Heart left ventricle (tissue), 16 donors: ENCODE data around the gene CELF5. TPM values are rescaled to one million over a fixed set of nuclear protein-coding genes. Genes with fewer than 3 reads are reported as not detected.
A peak's percentile ranks its signal among the peaks of the same experiment; 100 is the strongest.

Experiments used
- ATAC-seq, 4 donors: fragments of 200-7000 bp; cut with Tn5 transposase; one replicate each; pipeline ENCODE4 v1.9.1; 2020 to 2022; ENCODE audit warnings: moderate library complexity in 4 of 4, mild to moderate bottlenecking in 3 of 4, moderate number of reproducible peaks in 1 of 4
- DNase-seq, 5 donors: peaks; one replicate each; pipeline ENCODE4 v3.0.0-alpha.2; 2020
- H3K27ac ChIP-seq, 12 donors: fragments of 200-600 bp; sonication (generic) in 4 of 12; one replicate each; pipeline versions ENCODE4 v1.5.0 to v1.8.0; 2016 to 2022; ENCODE audit warnings: mild to moderate bottlenecking in 2 of 12
- H3K27me3 ChIP-seq, 9 donors: fragments of 200-600 bp; sonication (generic) in 2 of 9; one replicate each; pipeline versions ENCODE4 v1.5.1 to v1.8.0; 2016 to 2022; ENCODE audit warnings: mild to moderate bottlenecking in 3 of 9
- H3K36me3 ChIP-seq, 9 donors: fragments of 200-600 bp; sonication (generic) in 2 of 9; one replicate each; pipeline versions ENCODE4 v1.5.0 to v1.8.0; 2018 to 2022; ENCODE audit warnings: mild to moderate bottlenecking in 2 of 9
- H3K4me1 ChIP-seq, 12 donors: fragments of 200-600 bp; sonication (generic) in 4 of 12; one replicate each; pipeline versions ENCODE4 v1.5.0 to v1.8.0; 2016 to 2022; ENCODE audit warnings: mild to moderate bottlenecking in 3 of 12
- H3K4me3 ChIP-seq, 12 donors: fragments of 200-600 bp; sonication (generic) in 4 of 12; one replicate each; pipeline versions ENCODE4 v1.5.0 to v1.8.0; 2017 to 2022; ENCODE audit warnings: mild to moderate bottlenecking in 9 of 12, moderate library complexity in 4 of 12
- H3K9me3 ChIP-seq, 12 donors: fragments of 200-600 bp; sonication (generic) in 4 of 12; one replicate each; pipeline versions ENCODE4 v1.5.0 to v1.8.0; 2016 to 2022; ENCODE audit warnings: mild to moderate bottlenecking in 1 of 12
- CTCF ChIP-seq, 12 donors: fragments of 200-600 bp; sonication (generic) in 4 of 12; IDR thresholded peaks; one replicate each; pipeline versions ENCODE4 v1.5.0 to v1.8.0; 2018 to 2022; ENCODE audit warnings: antibody characterized with exemption in 12 of 12, mild to moderate bottlenecking in 5 of 12
- POLR2A ChIP-seq, 2 donors: fragments of 450-650 bp; IDR thresholded peaks; one replicate each; pipeline ENCODE4 v1.6.1; 2017; ENCODE audit warnings: antibody characterized with exemption in 2 of 2, mild to moderate bottlenecking in 2 of 2, moderate library complexity in 2 of 2
- WGBS, 4 donors: extraction: QIAGEN DNeasy Blood & Tissue Kit in 2 of 4; methylation state at CpG; one replicate each; pipeline versions ENCODE4 v1.1.5 to v1.1.7; 2013 to 2018; 5-methylcytosine and 5-hydroxymethylcytosine counted together
- intact Hi-C, 10 donors: fragments of 100-400 bp; cut with DNase I; formaldehyde crosslinking; loops; one replicate each; pipeline versions ENCODE4 v1.11.1 to v1.14.2; 2022
- polyA plus RNA-seq, 2 donors: library from polyadenylated mRNA; stranded (reverse); fragments of 200-250 nt; gene quantifications; one replicate each; pipeline ENCODE4 v1.2.3, GENCODE V29; 2013
- total RNA-seq, 9 donors: library from RNA; depleted of rRNA in 2 of 9; stranded (reverse); fragments of >200 nt in 2 of 9; fragmentation: NEBNext Ultra II Directional in 3 of 9; extraction: Animal tissue kit (Norgen Biotek cat#: 25700) in 3 of 9; gene quantifications; one replicate each; pipeline versions ENCODE4 v1.1.0 to v1.2.4, GENCODE V29; 2016 to 2023
- donor health status: ischemic (EF 13 %, LVEDD 7.1; RV severe dilation, severe dysfunction).
- donor health status: healthy with polysubstance abuse.
- donor health status: DM: no; HTN: yes; CAD: no.
- donor health status: DM: no; HTN: no; CAD: no.
- donor health status: ischemic (EF 25% LVEDD 6.9; RV normal size, moderate dysfunction).
- donor health status: ischemic (EF 25% LVEDD 5.7; RV mildly dilated, moderate dysfunction).
- donor health status: healthy.
- donor health status: DM: yes; HTN: yes; CAD: no.
- donor health status: ischemic (EF 35%, LVEDD 5.7; RV mildly dilated, moderate dysfunction).
- donor health status: nonischemic (EF 11% LVEDD 7.7; RV severe dilation, severe dysfunction).
- donor health status: DM: yes; HTN: yes; CAD: no.
- donor health status: PGD.
- donor health status: ischemic (EF 29% LVEDD 5.4; RV normal size, mild dysfunction).
- donor health status: nonischemic (EF 23%, LVEDD 6.1; RV moderate dilation, normal function).

CELF5 gene
- total and polyA plus RNA-seq, 11 donors: not detected

- 51 to 66% (median 59%) methylated on average over 16 to 18 of the region's 18 CpGs for WGBS, 4 donors
- H3K27me3 ChIP-seq: peaks cover 9 to 62% (median 19%) of the 10 kb centered on the region in 9 donors
- no peaks in the 10 kb centered on the region for H3K36me3 ChIP-seq
- no peaks in the 10 kb centered on the region for H3K4me1 ChIP-seq
- intact Hi-C loops: loop anchor here in 1 of 10 donors (5.0 kb wide), 1 partner anchor 158 kb away; no protein-coding TSS in a partner anchor
- no peak overlapping the region for H3K27ac ChIP-seq
- no peak for ATAC-seq
- no peaks in the 10 kb centered on the region for H3K9me3 ChIP-seq
- TF ChIP-seq POLR2A (IDR thresholded peaks at IDR 0.05) (no peak), CTCF (IDR thresholded peaks at IDR 0.05) (no peak)
- DNase-seq: peak in 1 of 5 donors; percentile 45
- H3K4me3 ChIP-seq: no peak overlapping the region
These were observed 95.3 kb downstream of the CELF5 start for GRCh38 chr19:3319643-3320353.

GRCh38 chr19:3320354-3320670 is 95.9 kb downstream of the CELF5 start:
- WGBS, 4 donors: 60 to 74% (median 68%) methylated on average over 18 to 29 of the region's 29 CpGs
- Histone ChIP-seq H3K4me3 (no peak overlapping the region), H3K9me3 (peaks cover 0 to under 1% (median 0%) of the 10 kb centered on the region in 12 donors), H3K4me1 (no peaks in the 10 kb centered on the region), H3K36me3 (no peaks in the 10 kb centered on the region), H3K27me3 (peaks cover 9 to 57% (median 18%) of the 10 kb centered on the region in 9 donors), H3K27ac (no peak overlapping the region)
- TF ChIP-seq CTCF (IDR thresholded peaks at IDR 0.05) (no peak), POLR2A (IDR thresholded peaks at IDR 0.05) (no peak)
- ATAC-seq (no peak), DNase-seq (peak in 1 of 5 donors; percentile 48)
- intact Hi-C loops: loop anchor here in 1 of 10 donors (5.0 kb wide), 1 partner anchor 157 kb away; no protein-coding TSS in a partner anchor

- DNase-seq (no peak), ATAC-seq (no peak)
- peaks cover 9 to 52% (median 18%) of the 10 kb centered on the region in 9 donors for H3K27me3 ChIP-seq
- intact Hi-C loops: loop anchor here in 1 of 10 donors (5.0 kb wide), 1 partner anchor 156 kb away; no protein-coding TSS in a partner anchor
- no peak overlapping the region for H3K27ac ChIP-seq
- H3K4me1 ChIP-seq: no peaks in the 10 kb centered on the region
- no peaks in the 10 kb centered on the region for H3K36me3 ChIP-seq
- peaks cover 0 to 4% (median 0%) of the 10 kb centered on the region in 12 donors for H3K9me3 ChIP-seq
- TF ChIP-seq POLR2A (IDR thresholded peaks at IDR 0.05) (no peak), CTCF (IDR thresholded peaks at IDR 0.05) (no peak)
- 48 to 63% (median 59%) methylated on average over 8 of the region's 8 CpGs for WGBS, 4 donors
- H3K4me3 ChIP-seq: no peak overlapping the region
These were observed 96.4 kb downstream of the CELF5 start for GRCh38 chr19:3320853-3321252.

GRCh38 chr19:3321696-3322095 is 97.2 kb downstream of the CELF5 start:
- ATAC-seq: no peak
- WGBS, 4 donors: 59 to 71% (median 63%) methylated on average over 6 of the region's 6 CpGs
- TF ChIP-seq CTCF (IDR thresholded peaks at IDR 0.05) (no peak), POLR2A (IDR thresholded peaks at IDR 0.05) (no peak)

More at GRCh38 chr19:3321696-3322095, 97.2 kb downstream of the CELF5 start:
- peaks cover 0 to 4% (median 0%) of the 10 kb centered on the region in 12 donors for H3K9me3 ChIP-seq
- no peak overlapping the region for H3K4me3 ChIP-seq
- H3K27me3 ChIP-seq: peaks cover 9 to 43% (median 18%) of the 10 kb centered on the region in 9 donors
- H3K27ac ChIP-seq: no peak overlapping the region
- intact Hi-C loops: loop anchor here in 1 of 10 donors (5.0 kb wide), 1 partner anchor 156 kb away; no protein-coding TSS in a partner anchor
- H3K36me3 ChIP-seq: no peaks in the 10 kb centered on the region
- DNase-seq: peak in 1 of 5 donors; percentile 12
- no peaks in the 10 kb centered on the region for H3K4me1 ChIP-seq
